H1 (cell line): ENCODE data around the gene PITPNB. TPM values are rescaled to one million over a fixed set of nuclear protein-coding genes. Genes with fewer than 3 reads are reported as not detected.

Source experiments
- CTCF ChIA-PET: fragments of 300-600 bp; sonication (Branson Sonifier 250); formaldehyde crosslinking; loops from one replicate; lab custom pipeline; 2021; ENCODE audit not compliant: partially characterized antibody; lab: Charles Lee
- POLR2A ChIA-PET: fragments of 300-600 bp; sonication (Branson Sonifier 250); formaldehyde crosslinking; loops from one replicate; lab custom pipeline; 2021; ENCODE audit warnings: inconsistent platforms; ENCODE audit not compliant: partially characterized antibody; lab: Charles Lee
- DNase-seq, 2 experiments: peaks; one replicate each; pipeline versions ENCODE4 v3.0.0 to v3.0.0-alpha.2; 2010 to 2022; ENCODE audit warnings: low spot score in 2 of 2, low read depth in 1 of 2, mixed read lengths in 1 of 2
- FAIRE-seq: peaks from 2 replicates; lab custom pipeline; 2011; peaks lifted over from hg19 to GRCh38; lab: Jason Lieb, UNC
- H2AFZ ChIP-seq: 2 replicates; pipeline ENCODE4 v1.8.1; 2012; ENCODE audit warnings: low read length, inconsistent platforms
- H2AK5ac ChIP-seq: 2 replicates; pipeline ENCODE4 v1.6.1; 2013; ENCODE audit warnings: low read depth, low read length
- H2BK120ac ChIP-seq: replicated peaks from 2 replicates; pipeline ENCODE3; 2013; ENCODE audit warnings: low read depth, low read length, inconsistent platforms
- H2BK12ac ChIP-seq: 2 replicates; pipeline ENCODE4 v1.6.1; 2013; ENCODE audit warnings: low read depth, low read length
- H2BK15ac ChIP-seq: 2 replicates; pipeline ENCODE4 v1.6.1; 2013; ENCODE audit warnings: low read length
- H2BK20ac ChIP-seq: 2 replicates; pipeline ENCODE4 v1.6.1; 2013; ENCODE audit warnings: low read length
- H2BK5ac ChIP-seq: 2 replicates; pipeline ENCODE4 v1.6.1; 2013; ENCODE audit warnings: low read depth, low read length
- H3K14ac ChIP-seq: 2 replicates; pipeline ENCODE4 v1.6.1; 2013; ENCODE audit warnings: inconsistent platforms; ENCODE audit not compliant: insufficient read length
- H3K18ac ChIP-seq: 2 replicates; pipeline ENCODE4 v1.6.1; 2013; ENCODE audit warnings: low read length; ENCODE audit errors: extremely low read depth
- H3K23ac ChIP-seq: 2 replicates; pipeline ENCODE4 v1.6.1; 2013; ENCODE audit warnings: inconsistent platforms; ENCODE audit not compliant: insufficient read length
- H3K23me2 ChIP-seq: 2 replicates; pipeline ENCODE4 v1.6.1; 2013; ENCODE audit warnings: low read depth, low read length
- H3K27ac ChIP-seq: 2 replicates; pipeline ENCODE4 v1.6.1; 2011; ENCODE audit warnings: low read depth, low read length, inconsistent platforms
- H3K27me3 ChIP-seq, 4 experiments: replicated peaks in 1 of 4; 1 replicate in 1 of 4; 2 replicates in 3 of 4; pipeline versions ENCODE4 v1.6.1 to v1.8.1; 2011 to 2013; ENCODE audit warnings: low read length in 3 of 4, mild to moderate bottlenecking in 3 of 4, inconsistent platforms in 2 of 4, mixed read lengths in 2 of 4, moderate library complexity in 1 of 4; ENCODE audit not compliant: control insufficient read depth in 3 of 4, insufficient read depth in 3 of 4; ENCODE audit errors: extremely low read depth in 1 of 4
- H3K36me3 ChIP-seq, 4 experiments: 2 replicates each; pipeline versions ENCODE4 v1.6.1 to v1.8.1; 2011 to 2013; ENCODE audit warnings: mild to moderate bottlenecking in 4 of 4, low read length in 3 of 4, moderate library complexity in 2 of 4, control low read depth in 1 of 4, inconsistent platforms in 1 of 4; ENCODE audit not compliant: insufficient read depth in 4 of 4, control insufficient read depth in 2 of 4
- H3K4ac ChIP-seq: replicated peaks from 2 replicates; pipeline ENCODE3; 2013; ENCODE audit warnings: low read length, low read depth, mixed read lengths, inconsistent platforms; ENCODE audit not compliant: insufficient read length
- H3K4me1 ChIP-seq, 4 experiments: replicated peaks in 1 of 4; 1 replicate in 1 of 4; 2 replicates in 3 of 4; pipeline versions ENCODE4 v1.6.1 to v1.8.1; 2011 to 2013; ENCODE audit warnings: low read length in 3 of 4, inconsistent platforms in 2 of 4, mixed read lengths in 1 of 4; ENCODE audit not compliant: insufficient read depth in 4 of 4, control insufficient read depth in 3 of 4
- H3K4me2 ChIP-seq, 2 experiments: 2 replicates each; pipeline versions ENCODE4 v1.6.1 to v1.8.1; 2011 to 2013; ENCODE audit warnings: low read depth in 2 of 2, low read length in 2 of 2, control low read depth in 1 of 2, inconsistent platforms in 1 of 2, mild to moderate bottlenecking in 1 of 2; ENCODE audit not compliant: insufficient read depth in 1 of 2
- H3K4me3 ChIP-seq, 4 experiments: fragments of 200-600, 300-600 bp in 1 of 4; sonication (generic), shearing (Covaris generic), sonication (Bioruptor Twin) in 1 of 4; 2 replicates each; pipeline versions ENCODE4 v1.5.1 to v1.8.1; 2011 to 2016; ENCODE audit warnings: low read length in 4 of 4, low read depth in 3 of 4, control low read depth in 2 of 4, inconsistent platforms in 2 of 4, mild to moderate bottlenecking in 2 of 4, mixed read lengths in 1 of 4, moderate library complexity in 1 of 4; ENCODE audit not compliant: insufficient read depth in 2 of 4; ENCODE audit errors: extremely low read depth in 1 of 4
- H3K56ac ChIP-seq: replicated peaks from 2 replicates; pipeline ENCODE3; 2013; ENCODE audit warnings: low read depth, mild to moderate bottlenecking, mixed read lengths, low read length, inconsistent platforms; ENCODE audit not compliant: insufficient read length
- H3K79me1 ChIP-seq: 2 replicates; pipeline ENCODE4 v1.6.1; 2013; ENCODE audit warnings: low read depth, low read length, control low read depth
- H3K79me2 ChIP-seq, 2 experiments: 2 replicates each; pipeline versions ENCODE4 v1.6.1 to v1.8.1; 2012 to 2013; ENCODE audit warnings: low read length in 2 of 2, mild to moderate bottlenecking in 2 of 2, inconsistent platforms in 1 of 2; ENCODE audit not compliant: insufficient read depth in 2 of 2, control insufficient read depth in 1 of 2
- H3K9ac ChIP-seq, 4 experiments: replicated peaks in 1 of 4; 1 replicate in 1 of 4; 2 replicates in 3 of 4; pipeline versions ENCODE4 v1.6.1 to v1.8.1; 2011 to 2013; ENCODE audit warnings: low read depth in 3 of 4, low read length in 3 of 4, control low read depth in 2 of 4, mild to moderate bottlenecking in 2 of 4, moderate library complexity in 2 of 4, inconsistent platforms in 1 of 4; ENCODE audit errors: extremely low read depth in 1 of 4
- H3K9me3 ChIP-seq, 2 experiments: 2 replicates each; pipeline versions ENCODE4 v1.6.1 to v1.8.1; 2012 to 2013; ENCODE audit warnings: mild to moderate bottlenecking in 2 of 2, moderate library complexity in 2 of 2, control low read depth in 1 of 2, inconsistent platforms in 1 of 2, low read depth in 1 of 2, low read length in 1 of 2, mixed read lengths in 1 of 2; ENCODE audit not compliant: insufficient read depth in 2 of 2
- H4K20me1 ChIP-seq, 2 experiments: replicated peaks in 1 of 2; 2 replicates each; pipeline versions ENCODE3 to v1.8.1; 2011 to 2013; ENCODE audit warnings: inconsistent platforms in 2 of 2, low read length in 2 of 2, mild to moderate bottlenecking in 1 of 2; ENCODE audit not compliant: insufficient read depth in 2 of 2, control insufficient read depth in 1 of 2
- H4K5ac ChIP-seq: 2 replicates; pipeline ENCODE4 v1.6.1; 2013; ENCODE audit warnings: low read length, low read depth, mixed read lengths, inconsistent platforms; ENCODE audit not compliant: insufficient read length
- H4K8ac ChIP-seq: 2 replicates; pipeline ENCODE4 v1.8.0; 2013; ENCODE audit warnings: mild to moderate bottlenecking, moderate library complexity, low read length, inconsistent platforms; ENCODE audit not compliant: insufficient read depth; ENCODE audit errors: extremely low read depth
- H4K91ac ChIP-seq: replicated peaks from 2 replicates; pipeline ENCODE3; 2013; ENCODE audit warnings: low read length, mixed read lengths, inconsistent platforms; ENCODE audit not compliant: insufficient read length
- BCL11A ChIP-seq, 2 experiments: IDR thresholded peaks; one replicate each; pipeline ENCODE4 v1.6.1; 2011; ENCODE audit warnings: low read depth in 2 of 2, low read length in 2 of 2, mild to moderate bottlenecking in 2 of 2
- CBX8 ChIP-seq: fragments of 300-800, 300-1000 bp; sonication (generic); IDR thresholded peaks from 2 replicates; pipeline ENCODE4 v1.7.1; 2016; ENCODE audit warnings: low read depth, low read length, borderline replicate concordance
- CEBPB ChIP-seq: IDR thresholded peaks from 2 replicates; pipeline ENCODE4 v1.6.1; 2012; ENCODE audit warnings: low read depth, low read length
- KDM1A ChIP-seq: fragments of 200-600, 300-600 bp; sonication (generic); IDR thresholded peaks from 2 replicates; pipeline ENCODE4 v1.7.1; 2016; ENCODE audit warnings: mild to moderate bottlenecking, low read length, borderline replicate concordance
- NRF1 ChIP-seq: IDR thresholded peaks from 2 replicates; pipeline ENCODE4 v1.6.1; 2011; ENCODE audit warnings: mild to moderate bottlenecking, low read depth, low read length, improper control_type of control experiment
- POLR2A ChIP-seq, 2 experiments: IDR thresholded peaks; 1 replicate in 1 of 2; 2 replicates in 1 of 2; pipeline ENCODE4 v1.6.1; 2011; ENCODE audit warnings: low read depth in 2 of 2, low read length in 2 of 2, mild to moderate bottlenecking in 2 of 2; ENCODE audit errors: control extremely low read depth in 1 of 2
- POLR2AphosphoS5 ChIP-seq: IDR thresholded peaks from 2 replicates; pipeline ENCODE4 v1.6.1; 2011; ENCODE audit warnings: low read depth, low read length
- RFX5 ChIP-seq: IDR thresholded peaks from 2 replicates; pipeline ENCODE4 v1.6.1; 2011; ENCODE audit warnings: low read depth, low read length, improper control_type of control experiment, borderline replicate concordance
- SAP30 ChIP-seq: fragments of 300-600 bp; sonication (generic); IDR thresholded peaks from 2 replicates; pipeline ENCODE4 v1.7.1; 2012; ENCODE audit warnings: low read length, moderate library complexity, mild to moderate bottlenecking, inconsistent platforms; ENCODE audit not compliant: insufficient read depth, insufficient replicate concordance
- SIX5 ChIP-seq: IDR thresholded peaks from 2 replicates; pipeline ENCODE4 v1.6.1; 2011; ENCODE audit warnings: mild to moderate bottlenecking, low read depth, low read length
- TCF12 ChIP-seq: IDR thresholded peaks from 2 replicates; pipeline ENCODE4 v1.6.1; 2011; ENCODE audit warnings: low read depth, mild to moderate bottlenecking, low read length
- ZNF274 ChIP-seq: IDR thresholded peaks from 2 replicates; pipeline ENCODE4 v1.7.0; 2012; ENCODE audit warnings: low read length, borderline replicate concordance; ENCODE audit errors: extremely low read depth
- WGBS, 2 experiments: shearing (Covaris generic) in 1 of 2; methylation state at CpG; one replicate each; pipeline versions ENCODE4 v1.1.6 to v1.1.7; 2013 to 2015; ENCODE audit warnings: low lambda C conversion rate in 2 of 2, mixed read lengths in 2 of 2, inconsistent platforms in 1 of 2, low coverage in 1 of 2, missing lambda C conversion rate in 1 of 2; ENCODE audit not compliant: insufficient replicate concordance in 2 of 2, insufficient coverage in 1 of 2, insufficient read length in 1 of 2; ENCODE audit errors: extremely low coverage in 1 of 2, missing lambda C conversion rate in 1 of 2; 5-methylcytosine and 5-hydroxymethylcytosine counted together
- polyA plus RNA-seq, 7 experiments: library from polyadenylated mRNA; depleted of rRNA in 3 of 7; stranded (reverse) in 5 of 7; unstranded in 2 of 7; fragments of >200 nt in 5 of 7; fragments of 200-250 nt in 2 of 7; gene quantifications; 1 replicate in 5 of 7; 2 replicates in 1 of 7; 4 replicates in 1 of 7; pipeline versions ENCODE4 v1.2.1 to v1.2.3, GENCODE V29; 2011 to 2013; ENCODE audit warnings: missing spikeins in 2 of 7, mixed read lengths in 2 of 7
- total RNA-seq: library from RNA; stranded (reverse); fragmentation: NEBNext Ultra II Directional; extraction: Animal tissue kit (Norgen Biotek cat#: 25700); gene quantifications from 2 replicates; pipeline ENCODE4 v1.2.1, GENCODE V29; 2021

Gene PITPNB
- total and polyA plus RNA-seq, 2 of the 8 experiments (the other 6 are each of a cell fraction or from before 2014, with no cell fraction given), result 24.6 to 89.3 TPM

DNA sequence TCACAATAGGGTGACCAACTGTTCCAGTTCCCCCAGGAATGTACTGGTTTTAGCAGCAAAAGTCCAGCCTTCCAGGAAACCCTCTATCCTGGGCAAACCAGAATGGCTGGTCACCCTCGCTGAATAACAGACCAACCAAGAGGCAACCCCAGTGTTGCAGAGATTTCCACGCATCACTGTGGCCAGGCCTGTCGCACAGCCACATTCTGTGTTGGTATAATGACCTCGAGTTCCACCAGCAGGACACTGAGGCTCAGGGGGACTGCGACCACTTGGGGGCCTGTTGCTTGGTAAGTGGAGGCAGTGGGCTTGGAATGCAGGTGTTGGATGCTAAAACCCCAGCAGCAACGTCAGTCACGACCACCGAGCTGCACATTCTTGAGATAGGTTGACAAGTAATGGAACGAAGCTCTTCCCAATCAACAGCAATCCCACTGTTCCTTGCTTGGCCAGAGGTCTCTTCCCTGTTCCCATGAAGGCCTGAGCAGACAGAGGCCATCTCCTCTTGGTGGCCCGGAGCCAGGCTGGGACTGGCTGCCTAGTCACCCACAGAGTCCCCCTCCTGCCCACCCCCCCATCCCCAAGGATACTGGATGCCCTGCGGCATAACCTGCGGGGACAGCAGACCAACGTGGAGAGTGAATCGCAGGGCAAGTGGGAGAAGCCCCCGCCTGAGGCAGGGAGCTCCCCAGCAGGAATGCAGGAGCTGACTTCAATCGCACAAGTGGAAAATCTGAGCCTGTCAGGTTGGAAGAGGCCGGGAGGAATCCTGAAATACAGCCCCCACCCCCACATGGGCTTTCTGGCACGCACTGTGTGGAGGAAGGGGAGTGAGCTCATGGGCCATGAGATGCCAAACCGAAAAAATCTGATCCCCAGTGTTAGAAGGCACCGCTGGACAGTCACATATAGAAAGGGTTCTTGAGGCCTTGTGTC lies 74.1 kb downstream of the PITPNB start:
- no peak overlapping the region for H3K23ac ChIP-seq
- CTCF ChIA-PET, result interaction anchor here (0.5 to 1.4 kb wide), 2 partner anchors 38 to 909 kb away, joined by 3 read pairs; no protein-coding TSS in a partner anchor
- no peak overlapping the region for H3K14ac ChIP-seq
- H2BK15ac ChIP-seq, result no peak overlapping the region
- H2AK5ac ChIP-seq, result 0 out of 2 replicates have a peak overlapping the region, but pooled peaks have one; percentile 42
- H2BK120ac ChIP-seq, result no peak overlapping the region
- H2BK20ac ChIP-seq, result no peak overlapping the region
- H3K36me3 ChIP-seq, result peaks cover 0 to 10% (median 0%) of the 10 kb centered on the region in 4 experiments; a peak in 2 of 8 replicates
- peaks cover 2 to 18% (median 15%) of the 10 kb centered on the region in 4 experiments; a peak in 6 of 7 replicates for H3K4me1 ChIP-seq
- H3K79me1 ChIP-seq, result no peaks in the 10 kb centered on the region; the same call in 1 of the 2 replicates
- no peak overlapping the region for H4K91ac ChIP-seq
- no peak overlapping the region for H3K4me2 ChIP-seq
- H3K79me2 ChIP-seq, result no peaks in the 10 kb centered on the region
- peak overlapping the region; percentile 4; the same call in 1 of the 2 replicates for H2BK5ac ChIP-seq
- no peak overlapping the region for H3K4ac ChIP-seq
- POLR2A ChIA-PET, result no interaction called here
- no peak overlapping the region for H4K5ac ChIP-seq
- no peak overlapping the region for H2AFZ ChIP-seq
- WGBS, 2 experiments, result 91% methylated on average over 19 of the region's 20 CpGs; no CpG with 5 or more reads in 1 of the 2 experiments
- no peak for FAIRE-seq
- H3K18ac ChIP-seq, result 0 out of 2 replicates have a peak overlapping the region, but pooled peaks have one; percentile 21
- H3K9ac ChIP-seq, result no peak overlapping the region
- no peaks in the 10 kb centered on the region for H3K27me3 ChIP-seq
- H4K8ac ChIP-seq, result peak overlapping the region; percentile 28; the same call in 1 of the 2 replicates
- H4K20me1 ChIP-seq, result peaks cover 0 to 1% of the 10 kb centered on the region in 2 experiments
- H3K9me3 ChIP-seq, result no peaks in the 10 kb centered on the region
- no peak overlapping the region for H3K56ac ChIP-seq
- peak in 1 of 2 experiments; percentile 45 for DNase-seq
- no peak overlapping the region for H3K27ac ChIP-seq
- TF ChIP-seq SIX5 (no peak), SAP30 (no peak), POLR2A (IDR thresholded peaks at IDR 0.05; ENCODE audit: control extremely low read depth in 1 of 2, low read depth in 2 of 2, low read length in 2 of 2) (no peak), CEBPB (no peak), TCF12 (no peak), CBX8 (no peak), NRF1 (no peak), ZNF274 (no peak), RFX5 (no peak), KDM1A (no peak), POLR2AphosphoS5 (no peak), BCL11A (IDR thresholded peaks at IDR 0.05; ENCODE audit: low read depth in 2 of 2, low read length in 2 of 2) (no peak)
- H2BK12ac ChIP-seq, result no peak overlapping the region
- no peaks in the 10 kb centered on the region for H3K23me2 ChIP-seq
- H3K4me3 ChIP-seq, result no peak overlapping the region
